Fibroblast of lung (primary cell): Measurements from ENCODE around the gene P2RX1. TPM values are rescaled to one million over a fixed set of nuclear protein-coding genes. Genes with fewer than 3 reads are reported as not detected.

Source experiments
- DNase-seq, 2 donors: peaks; one replicate each; pipeline versions ENCODE4 v3.0.0 to v3.0.0-alpha.2; 2010; ENCODE audit warnings: low read depth in 2 of 2
- H2AFZ ChIP-seq: 2 replicates; pipeline ENCODE4 v1.5.1; 2012; ENCODE audit warnings: low read length, control low read depth, inconsistent platforms
- H3K27ac ChIP-seq: 2 replicates; pipeline ENCODE4 v1.5.1; 2011; ENCODE audit warnings: low read length, control low read depth; ENCODE audit not compliant: insufficient read depth
- H3K27me3 ChIP-seq: 2 replicates; pipeline ENCODE4 v1.5.1; 2011; ENCODE audit warnings: mild to moderate bottlenecking, low read length; ENCODE audit not compliant: control insufficient read depth, insufficient read depth
- H3K36me3 ChIP-seq: 2 replicates; pipeline ENCODE4 v1.5.1; 2011; ENCODE audit warnings: low read length; ENCODE audit not compliant: control insufficient read depth, insufficient read depth
- H3K4me1 ChIP-seq: 2 replicates; pipeline ENCODE4 v1.5.1; 2011; ENCODE audit warnings: low read length; ENCODE audit not compliant: control insufficient read depth, insufficient read depth; ENCODE audit errors: extremely low read depth
- H3K4me2 ChIP-seq: 2 replicates; pipeline ENCODE4 v1.5.1; 2011; ENCODE audit warnings: low read length, control low read depth; ENCODE audit not compliant: insufficient read depth; ENCODE audit errors: extremely low read depth
- H3K4me3 ChIP-seq, 4 experiments: fragments of 200-600 bp in 1 of 4; sonication (generic) in 1 of 4; replicated peaks in 1 of 4; 2 replicates each; pipeline ENCODE4 v1.5.1; 2011 to 2016; ENCODE audit warnings: low read length in 4 of 4, low read depth in 3 of 4, mild to moderate bottlenecking in 3 of 4, control low read depth in 2 of 4, inconsistent platforms in 1 of 4, mixed read lengths in 1 of 4; ENCODE audit not compliant: insufficient read depth in 1 of 4; ENCODE audit errors: control extremely low read depth in 1 of 4
- H3K79me2 ChIP-seq: 2 replicates; pipeline ENCODE4 v1.5.1; 2012; ENCODE audit warnings: mild to moderate bottlenecking, low read length, inconsistent platforms; ENCODE audit not compliant: control insufficient read depth, insufficient read depth
- H3K9ac ChIP-seq: 2 replicates; pipeline ENCODE4 v1.5.1; 2011; ENCODE audit warnings: mild to moderate bottlenecking, low read length, control low read depth; ENCODE audit not compliant: insufficient read depth
- H3K9me3 ChIP-seq: 2 replicates; pipeline ENCODE4 v1.5.1; 2012; ENCODE audit warnings: low read depth, low read length; ENCODE audit not compliant: control insufficient read depth, insufficient read depth
- H4K20me1 ChIP-seq: 2 replicates; pipeline ENCODE4 v1.5.1; 2011; ENCODE audit warnings: low read length; ENCODE audit not compliant: control insufficient read depth, insufficient read depth; ENCODE audit errors: extremely low read depth
- EZH2 ChIP-seq: IDR thresholded peaks from 2 replicates; pipeline ENCODE4 v1.5.1; 2012; ENCODE audit warnings: low read length, control low read depth, mild to moderate bottlenecking; ENCODE audit errors: missing control alignments
- polyA plus RNA-seq, 2 donors: library from polyadenylated mRNA; depleted of rRNA in 1 of 2; stranded (reverse) in 1 of 2; unstranded in 1 of 2; fragments of >200 nt; gene quantifications; 2 replicates each; pipeline ENCODE4 v1.2.1, GENCODE V29; 2011 to 2012; ENCODE audit warnings: missing spikeins in 1 of 2
- total RNA-seq: library from RNA; depleted of rRNA; stranded (reverse); fragments of >200 nt; gene quantifications from 2 replicates; pipeline ENCODE4 v1.2.1, GENCODE V29; 2014
- TF ChIP-seq, protein P1 (sequence below), 2 donors: IDR thresholded peaks in 1 of 2; conservative IDR thresholded peaks in 1 of 2; 1 replicate in 1 of 2; 2 replicates in 1 of 2; pipeline ENCODE4 v1.5.1; 2011 to 2012; ENCODE audit warnings: low read length in 2 of 2, control low read depth in 1 of 2, inconsistent platforms in 1 of 2, low read depth in 1 of 2, mild to moderate bottlenecking in 1 of 2

P2RX1 gene
- total and polyA plus RNA-seq, 2 donors (not counting 1 experiment from before 2014, with no cell fraction given), result under 0.01 TPM; not detected in 1

GRCh38 chr17:3903051-3903825 is 13.0 kb downstream of the P2RX1 start:
- Histone ChIP-seq H3K4me2 (no peak overlapping the region), H3K4me1 (no peaks in the 10 kb centered on the region), H3K36me3 (no peaks in the 10 kb centered on the region), H4K20me1 (no peaks in the 10 kb centered on the region), H2AFZ (no peak overlapping the region), H3K27ac (no peak overlapping the region), H3K9me3 (no peaks in the 10 kb centered on the region), H3K79me2 (no peaks in the 10 kb centered on the region), H3K4me3 (no peak overlapping the region), H3K27me3 (no peaks in the 10 kb centered on the region), H3K9ac (no peak overlapping the region)
- DNase-seq, result no peak
- TF ChIP-seq, protein P1, sequence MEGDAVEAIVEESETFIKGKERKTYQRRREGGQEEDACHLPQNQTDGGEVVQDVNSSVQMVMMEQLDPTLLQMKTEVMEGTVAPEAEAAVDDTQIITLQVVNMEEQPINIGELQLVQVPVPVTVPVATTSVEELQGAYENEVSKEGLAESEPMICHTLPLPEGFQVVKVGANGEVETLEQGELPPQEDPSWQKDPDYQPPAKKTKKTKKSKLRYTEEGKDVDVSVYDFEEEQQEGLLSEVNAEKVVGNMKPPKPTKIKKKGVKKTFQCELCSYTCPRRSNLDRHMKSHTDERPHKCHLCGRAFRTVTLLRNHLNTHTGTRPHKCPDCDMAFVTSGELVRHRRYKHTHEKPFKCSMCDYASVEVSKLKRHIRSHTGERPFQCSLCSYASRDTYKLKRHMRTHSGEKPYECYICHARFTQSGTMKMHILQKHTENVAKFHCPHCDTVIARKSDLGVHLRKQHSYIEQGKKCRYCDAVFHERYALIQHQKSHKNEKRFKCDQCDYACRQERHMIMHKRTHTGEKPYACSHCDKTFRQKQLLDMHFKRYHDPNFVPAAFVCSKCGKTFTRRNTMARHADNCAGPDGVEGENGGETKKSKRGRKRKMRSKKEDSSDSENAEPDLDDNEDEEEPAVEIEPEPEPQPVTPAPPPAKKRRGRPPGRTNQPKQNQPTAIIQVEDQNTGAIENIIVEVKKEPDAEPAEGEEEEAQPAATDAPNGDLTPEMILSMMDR (conservative IDR thresholded peaks at IDR 0.05 in 1 of 2, IDR thresholded peaks at IDR 0.05 in 1 of 2; ENCODE audit: low read depth in 1 of 2, low read length in 2 of 2), result no peak
- TF ChIP-seq EZH2, result no peak

- no peaks in the 10 kb centered on the region for H3K79me2 ChIP-seq
- H3K9me3 ChIP-seq, result no peaks in the 10 kb centered on the region
- no peaks in the 10 kb centered on the region for H3K4me1 ChIP-seq
- no peaks in the 10 kb centered on the region for H3K36me3 ChIP-seq
- H3K27ac ChIP-seq, result no peak overlapping the region
- H2AFZ ChIP-seq, result no peak overlapping the region
- DNase-seq, result no peak
- no peak overlapping the region for H3K9ac ChIP-seq
- TF ChIP-seq EZH2, result no peak
- TF ChIP-seq, protein P1 (conservative IDR thresholded peaks at IDR 0.05 in 1 of 2, IDR thresholded peaks at IDR 0.05 in 1 of 2; ENCODE audit: low read depth in 1 of 2, low read length in 2 of 2), result no peak
- no peaks in the 10 kb centered on the region for H4K20me1 ChIP-seq
- H3K27me3 ChIP-seq, result no peaks in the 10 kb centered on the region
- H3K4me3 ChIP-seq, result no peak overlapping the region
- no peak overlapping the region for H3K4me2 ChIP-seq
Observed at GRCh38 chr17:3900646-3901045, 15.6 kb downstream of the P2RX1 start.

- H3K27ac ChIP-seq, result no peak overlapping the region
- no peak for DNase-seq
- no peak overlapping the region for H3K9ac ChIP-seq
- TF ChIP-seq, protein P1 (conservative IDR thresholded peaks at IDR 0.05 in 1 of 2, IDR thresholded peaks at IDR 0.05 in 1 of 2; ENCODE audit: low read depth in 1 of 2, low read length in 2 of 2), result no peak
- no peak for TF ChIP-seq EZH2
- no peak overlapping the region for H3K4me2 ChIP-seq
- no peaks in the 10 kb centered on the region for H3K79me2 ChIP-seq
- H3K9me3 ChIP-seq, result no peaks in the 10 kb centered on the region
- no peaks in the 10 kb centered on the region for H3K27me3 ChIP-seq
- no peaks in the 10 kb centered on the region for H3K36me3 ChIP-seq
- no peaks in the 10 kb centered on the region for H4K20me1 ChIP-seq
- no peak overlapping the region for H2AFZ ChIP-seq
- no peaks in the 10 kb centered on the region for H3K4me1 ChIP-seq
- no peak overlapping the region for H3K4me3 ChIP-seq
Observed at GRCh38 chr17:3897731-3898130, 18.5 kb downstream of the P2RX1 start.
